Astrocyte of the cerebellum (primary cell): ENCODE data around the gene ANKH.

Experiments
- DNase-seq: peaks from one replicate; pipeline ENCODE4 v3.0.0-alpha.2; 2011; ENCODE audit warnings: low read depth
- H3K4me3 ChIP-seq: 2 replicates; pipeline ENCODE4 v1.5.1; 2011; ENCODE audit warnings: mild to moderate bottlenecking, low read depth, low read length, moderate library complexity
- CTCF ChIP-seq: IDR thresholded peaks from 2 replicates; pipeline ENCODE4 v1.5.1; 2012; ENCODE audit warnings: low read length, low read depth, moderate library complexity, mild to moderate bottlenecking; ENCODE audit errors: missing control alignments
- in situ Hi-C: cut with HindIII; loops from 2 replicates; pipeline ENCODE4 v1.10.0; 2017; ENCODE audit warnings: low sequenced_read_pairs

The ANKH gene

GRCh38 chr5:14706615-14707021 is 165.0 kb downstream of the ANKH start:
- in situ Hi-C loops: no loop called here
- no peak for DNase-seq
- H3K4me3 ChIP-seq: no peak overlapping the region

GRCh38 chr5:14705556-14705955 is 166.0 kb downstream of the ANKH start:
- no peak for TF ChIP-seq CTCF
- H3K4me3 ChIP-seq: no peak overlapping the region
- no peak for DNase-seq
- in situ Hi-C loops: no loop called here

More at GRCh38 chr5:14706615-14707021, 165.0 kb downstream of the ANKH start:
- TF ChIP-seq CTCF: no peak

- H3K4me3 ChIP-seq: no peak overlapping the region
- no peak for TF ChIP-seq CTCF
- in situ Hi-C loops: no loop called here
- no peak for DNase-seq
Measured at GRCh38 chr5:14702238-14702839, 169.2 kb downstream of the ANKH start.

GRCh38 chr5:14701556-14701955 is 170.0 kb downstream of the ANKH start:
- no peak for TF ChIP-seq CTCF
- in situ Hi-C loops: no loop called here

GRCh38 chr5:14700478-14701436 is 170.8 kb downstream of the ANKH start:
- DNase-seq: no peak
- in situ Hi-C loops: no loop called here
- TF ChIP-seq CTCF: no peak
- no peak overlapping the region for H3K4me3 ChIP-seq

More at GRCh38 chr5:14701556-14701955, 170.0 kb downstream of the ANKH start:
- DNase-seq: no peak
- no peak overlapping the region for H3K4me3 ChIP-seq

GRCh38 chr5:14699807-14700400 is 171.7 kb downstream of the ANKH start:
- TF ChIP-seq CTCF: no peak
- no peak overlapping the region for H3K4me3 ChIP-seq
- no peak for DNase-seq
- in situ Hi-C loops: no loop called here
